Endometrium (tissue), 2 donors: ENCODE measurements around the gene CSNK1G1.

Experiments used
- FAIRE-seq: peaks from 2 replicates; lab custom pipeline; 2012; peaks lifted over from hg19 to GRCh38; lab: Jason Lieb, UNC
- donor health status: control.
- donor health status: control.

Gene CSNK1G1

GRCh38 chr15:64152507-64153387 lies 203.2 kb downstream of the CSNK1G1 start:
- FAIRE-seq: no peak

- no peak for FAIRE-seq
Measured at GRCh38 chr15:64151727-64152506, 204.1 kb downstream of the CSNK1G1 start, which contains the start of gene SNX22. TSS of gene SNX22 (plus strand) at chr15:64151731. CDS start at chr15:64151776, 45 bp downstream.

- no peak for FAIRE-seq
Measured at GRCh38 chr15:64149893-64150578, 205.9 kb downstream of the CSNK1G1 start.

GRCh38 chr15:64149424-64149823 lies 206.5 kb downstream of the CSNK1G1 start:
- FAIRE-seq: no peak

GRCh38 chr15:64148581-64148980 lies 207.4 kb downstream of the CSNK1G1 start:
- FAIRE-seq: no peak

GRCh38 chr15:64148168-64148567 lies 207.8 kb downstream of the CSNK1G1 start:
- no peak for FAIRE-seq

- FAIRE-seq: no peak
Measured at GRCh38 chr15:64146885-64147681, 208.9 kb downstream of the CSNK1G1 start.

- no peak for FAIRE-seq
Measured at GRCh38 chr15:64146520-64146884, 209.5 kb downstream of the CSNK1G1 start.

- FAIRE-seq: no peak
Measured at GRCh38 chr15:64146041-64146440, 209.9 kb downstream of the CSNK1G1 start.

- no peak for FAIRE-seq
Measured at GRCh38 chr15:64144565-64145281, 211.2 kb downstream of the CSNK1G1 start.

- FAIRE-seq: no peak
Measured at GRCh38 chr15:64144192-64144564, 211.8 kb downstream of the CSNK1G1 start.

- no peak for FAIRE-seq
Measured at GRCh38 chr15:64143276-64143675, 212.7 kb downstream of the CSNK1G1 start.

GRCh38 chr15:64141798-64142512 lies 214.0 kb downstream of the CSNK1G1 start:
- no peak for FAIRE-seq

GRCh38 chr15:64138331-64138941 lies 217.5 kb downstream of the CSNK1G1 start:
- FAIRE-seq: no peak

GRCh38 chr15:64137226-64137833 lies 218.6 kb downstream of the CSNK1G1 start:
- FAIRE-seq: no peak

- no peak for FAIRE-seq
Measured at GRCh38 chr15:64136347-64136746, 219.6 kb downstream of the CSNK1G1 start.

GRCh38 chr15:64134345-64134829 lies 221.6 kb downstream of the CSNK1G1 start:
- FAIRE-seq: no peak

GRCh38 chr15:64133623-64134344 lies 222.2 kb downstream of the CSNK1G1 start:
- FAIRE-seq: no peak

- FAIRE-seq: no peak
Measured at GRCh38 chr15:64132217-64132616, 223.8 kb downstream of the CSNK1G1 start.
